Stromal cell of bone marrow (primary cell): ENCODE measurements around the gene SUN1.
A peak's percentile ranks its signal among the peaks of the same experiment; 100 is the strongest.
"Not testable (repeated sequence)": the region's sequence is repeated elsewhere in the genome, so short reads cannot be mapped to it uniquely, and the experiment has no call there.

Experiments used
- DNase-seq: peaks from one replicate; pipeline ENCODE4 v3.0.0-alpha.2; 2012; ENCODE audit warnings: low read depth

The SUN1 gene, protein sequence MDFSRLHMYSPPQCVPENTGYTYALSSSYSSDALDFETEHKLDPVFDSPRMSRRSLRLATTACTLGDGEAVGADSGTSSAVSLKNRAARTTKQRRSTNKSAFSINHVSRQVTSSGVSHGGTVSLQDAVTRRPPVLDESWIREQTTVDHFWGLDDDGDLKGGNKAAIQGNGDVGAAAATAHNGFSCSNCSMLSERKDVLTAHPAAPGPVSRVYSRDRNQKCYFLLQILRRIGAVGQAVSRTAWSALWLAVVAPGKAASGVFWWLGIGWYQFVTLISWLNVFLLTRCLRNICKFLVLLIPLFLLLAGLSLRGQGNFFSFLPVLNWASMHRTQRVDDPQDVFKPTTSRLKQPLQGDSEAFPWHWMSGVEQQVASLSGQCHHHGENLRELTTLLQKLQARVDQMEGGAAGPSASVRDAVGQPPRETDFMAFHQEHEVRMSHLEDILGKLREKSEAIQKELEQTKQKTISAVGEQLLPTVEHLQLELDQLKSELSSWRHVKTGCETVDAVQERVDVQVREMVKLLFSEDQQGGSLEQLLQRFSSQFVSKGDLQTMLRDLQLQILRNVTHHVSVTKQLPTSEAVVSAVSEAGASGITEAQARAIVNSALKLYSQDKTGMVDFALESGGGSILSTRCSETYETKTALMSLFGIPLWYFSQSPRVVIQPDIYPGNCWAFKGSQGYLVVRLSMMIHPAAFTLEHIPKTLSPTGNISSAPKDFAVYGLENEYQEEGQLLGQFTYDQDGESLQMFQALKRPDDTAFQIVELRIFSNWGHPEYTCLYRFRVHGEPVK

DNA sequence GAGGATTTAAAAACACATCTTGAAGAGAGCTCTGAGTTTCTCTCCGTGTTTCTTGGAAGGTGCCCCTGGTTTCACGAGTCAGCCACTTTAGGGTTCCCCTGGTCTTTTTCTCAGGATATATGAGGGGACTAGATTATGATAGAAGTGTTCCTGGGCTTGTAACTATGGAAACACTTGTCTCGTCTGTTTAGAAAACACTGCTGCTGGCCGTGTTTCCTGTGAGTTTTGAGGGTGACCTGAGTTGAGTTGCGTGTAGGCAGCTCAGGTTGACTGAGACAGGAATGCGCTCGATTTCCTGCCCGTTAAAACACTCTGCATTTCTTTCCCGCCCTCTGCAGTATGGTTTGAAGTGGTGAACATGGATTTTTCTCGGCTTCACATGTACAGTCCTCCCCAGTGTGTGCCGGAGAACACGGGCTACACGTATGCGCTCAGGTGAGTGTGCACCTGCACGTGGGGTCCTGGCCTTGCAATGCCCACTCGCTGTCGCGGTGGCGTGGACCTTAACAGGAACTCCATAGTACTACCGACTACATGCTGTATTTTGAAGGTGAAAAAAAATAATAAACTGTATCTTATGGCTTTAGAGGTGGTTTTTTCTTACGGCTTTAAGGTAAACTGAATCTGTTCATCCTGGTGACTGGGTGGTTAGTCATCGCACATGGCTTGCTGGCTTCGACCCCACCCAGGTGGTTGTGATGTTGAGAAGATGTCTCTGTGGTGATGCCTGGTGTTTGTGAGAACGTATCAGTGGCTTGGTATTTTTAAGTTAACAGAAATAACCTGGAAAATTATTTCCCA is at the start of gene SUN1:
TSS of gene SUN1 (plus strand) at position 310 of the 801 bp plus-strand sequence. CDS start at position 359, 49 bp downstream.
- DNase-seq, result no peak

DNA sequence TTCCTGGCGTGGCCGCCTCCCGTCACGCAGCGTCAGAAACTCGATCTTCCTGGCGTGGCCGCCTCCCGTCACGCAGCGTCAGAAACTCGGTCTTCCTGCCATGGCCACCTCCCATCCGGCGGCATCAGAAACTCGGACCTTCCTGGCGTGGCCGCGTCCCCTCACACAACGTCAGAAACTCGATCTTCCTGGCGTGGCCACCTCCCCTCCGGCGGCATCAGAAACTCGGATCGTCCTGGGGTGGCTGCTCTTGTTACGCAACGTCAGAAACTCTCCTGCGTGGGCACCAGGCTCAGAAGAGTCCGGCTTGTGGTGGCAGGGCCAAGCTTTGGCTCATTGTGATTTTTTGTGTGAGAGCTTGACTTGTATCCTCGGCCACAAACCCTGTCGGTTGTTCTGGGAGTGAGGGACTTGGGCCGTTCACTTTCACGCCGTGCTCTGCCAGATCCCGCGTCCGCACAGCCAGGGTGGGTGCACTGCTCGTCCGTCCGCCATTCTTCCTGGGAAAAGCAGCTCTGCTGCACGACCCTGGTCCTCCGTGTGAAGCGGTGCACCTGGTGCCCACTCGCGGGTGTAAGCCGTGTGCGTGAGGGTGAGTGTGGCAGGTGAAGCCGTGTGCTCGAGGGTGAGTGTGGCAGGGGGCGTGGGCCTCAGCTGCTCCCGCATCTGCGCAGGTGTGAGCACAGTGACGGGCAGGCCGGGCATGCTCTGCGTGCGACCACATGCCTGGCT is 49.4 kb upstream of the SUN1 start:
- no peak for DNase-seq

DNA sequence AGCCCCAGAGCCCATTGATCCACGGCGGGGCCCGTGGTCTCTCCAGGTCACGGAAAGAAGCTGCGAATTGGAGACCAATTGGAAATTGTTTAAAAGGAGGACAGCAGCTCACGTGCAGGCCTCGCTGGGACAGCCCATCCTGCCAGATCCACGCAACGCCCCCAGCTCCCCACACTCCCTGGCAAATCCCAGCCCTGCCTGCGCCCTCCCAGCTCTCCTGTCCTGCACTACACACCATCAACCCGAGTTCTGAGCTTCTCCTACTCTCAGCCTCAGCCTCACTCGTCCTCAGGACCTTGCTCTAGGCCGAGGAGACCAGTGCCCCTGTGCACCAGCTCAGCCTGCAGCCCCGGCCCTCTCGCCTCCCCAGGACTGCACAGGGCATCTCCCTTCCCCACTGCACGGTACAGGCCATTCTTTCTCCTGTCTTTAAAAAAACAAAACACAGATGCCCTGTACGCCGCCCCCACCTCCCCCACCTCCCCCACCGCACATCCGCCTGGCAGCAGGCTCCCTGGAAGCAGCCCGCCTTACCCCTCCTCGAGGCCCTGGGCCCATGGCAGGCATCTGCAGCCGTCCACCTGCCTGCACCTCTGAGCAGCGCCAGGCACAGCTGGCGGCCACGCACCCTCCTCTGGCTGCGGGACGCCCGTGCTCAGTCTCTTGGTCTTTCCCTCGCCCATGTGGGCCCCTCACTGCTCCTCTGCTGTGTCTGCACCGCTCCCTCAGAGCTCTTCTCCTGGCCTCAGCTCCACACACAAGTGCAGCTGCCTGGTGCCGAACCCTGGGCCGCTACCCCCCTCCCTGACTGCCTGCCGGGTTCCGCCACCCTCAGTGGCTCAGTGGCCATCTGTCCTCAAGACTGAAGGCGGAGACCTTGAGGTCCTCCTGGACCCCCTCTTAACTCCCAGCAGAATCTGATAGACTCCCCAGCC is 48.5 kb upstream of the SUN1 start:
- DNase-seq, result no peak

DNA sequence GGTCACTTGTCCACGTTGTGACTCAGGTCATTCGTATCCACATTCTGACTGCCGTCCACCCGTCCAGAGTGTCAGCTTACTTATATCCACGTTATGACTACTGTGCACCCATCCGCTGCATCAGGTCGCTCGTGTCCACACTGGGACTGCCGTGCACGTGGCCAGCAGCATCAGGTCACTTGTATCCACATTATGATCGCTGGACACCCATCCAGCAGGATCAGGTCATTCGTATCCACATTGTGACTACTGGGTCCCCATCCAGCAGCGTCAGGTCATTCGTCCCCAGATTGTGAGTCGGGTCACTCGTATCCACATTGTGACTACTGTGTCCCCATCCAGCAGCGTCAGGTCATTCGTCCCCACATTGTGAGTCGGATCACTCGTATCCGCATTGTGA is 47.3 kb upstream of the SUN1 start:
- no peak for DNase-seq

DNA sequence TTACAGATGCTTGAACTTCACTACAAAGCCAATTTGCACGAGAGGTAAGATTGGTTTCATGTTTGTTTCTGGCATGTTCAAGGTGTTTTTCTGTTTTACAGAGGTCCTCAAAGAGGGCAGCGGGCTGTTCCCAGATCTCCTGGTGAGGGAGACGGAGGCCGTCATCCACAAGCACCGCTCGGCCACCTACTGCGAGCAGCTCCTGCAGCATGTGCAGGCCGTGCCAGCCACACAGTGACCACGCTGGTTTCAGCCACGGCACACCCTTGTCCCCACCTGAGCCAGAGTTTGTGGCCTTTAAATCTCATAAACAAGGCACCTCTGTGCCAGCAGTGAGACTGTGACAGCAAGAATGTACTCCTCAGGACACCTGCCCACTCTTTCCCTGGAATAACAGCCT is 46.9 kb upstream of the SUN1 start:
- DNase-seq, result no peak

DNA sequence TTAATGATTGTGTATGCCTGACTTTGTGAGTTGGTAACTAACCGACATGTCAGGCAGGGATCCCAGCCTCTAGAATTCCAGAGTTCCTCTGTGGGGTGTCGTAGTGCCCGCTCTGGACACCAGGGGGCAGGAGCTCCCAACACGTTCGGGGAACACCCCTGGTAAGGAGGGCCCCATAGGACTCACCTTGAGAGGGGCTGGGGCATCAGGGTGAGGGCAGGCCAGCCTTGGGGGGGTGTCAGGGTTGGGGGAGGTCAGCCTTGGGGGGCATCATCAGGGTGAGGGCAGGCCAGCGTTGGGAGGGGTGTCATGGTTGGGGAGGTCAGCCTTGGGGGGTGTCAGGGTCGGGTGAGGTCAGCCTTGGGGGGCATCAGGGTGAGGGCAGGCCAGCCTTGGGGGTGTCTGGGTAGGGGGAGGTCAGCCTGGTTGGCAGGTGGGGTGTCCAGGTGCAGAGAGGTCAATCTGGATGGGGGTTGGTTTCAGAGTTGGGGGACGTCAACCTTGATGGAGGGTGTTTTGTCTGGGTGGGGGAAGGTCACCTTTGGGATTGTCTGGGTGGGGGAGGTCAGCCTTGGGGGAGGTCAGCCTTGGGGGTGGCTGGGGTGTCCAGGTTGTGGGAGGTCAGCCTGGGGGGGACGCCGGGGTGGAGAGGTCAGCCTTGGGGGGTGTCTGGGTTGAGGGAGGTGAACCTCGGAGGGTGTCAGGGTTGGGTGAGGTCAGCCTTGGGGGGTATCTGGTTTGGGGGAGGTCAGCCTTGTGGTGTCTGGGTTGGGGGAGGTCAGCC is 45.6 kb upstream of the SUN1 start:
- DNase-seq, result peak; percentile 33

DNA sequence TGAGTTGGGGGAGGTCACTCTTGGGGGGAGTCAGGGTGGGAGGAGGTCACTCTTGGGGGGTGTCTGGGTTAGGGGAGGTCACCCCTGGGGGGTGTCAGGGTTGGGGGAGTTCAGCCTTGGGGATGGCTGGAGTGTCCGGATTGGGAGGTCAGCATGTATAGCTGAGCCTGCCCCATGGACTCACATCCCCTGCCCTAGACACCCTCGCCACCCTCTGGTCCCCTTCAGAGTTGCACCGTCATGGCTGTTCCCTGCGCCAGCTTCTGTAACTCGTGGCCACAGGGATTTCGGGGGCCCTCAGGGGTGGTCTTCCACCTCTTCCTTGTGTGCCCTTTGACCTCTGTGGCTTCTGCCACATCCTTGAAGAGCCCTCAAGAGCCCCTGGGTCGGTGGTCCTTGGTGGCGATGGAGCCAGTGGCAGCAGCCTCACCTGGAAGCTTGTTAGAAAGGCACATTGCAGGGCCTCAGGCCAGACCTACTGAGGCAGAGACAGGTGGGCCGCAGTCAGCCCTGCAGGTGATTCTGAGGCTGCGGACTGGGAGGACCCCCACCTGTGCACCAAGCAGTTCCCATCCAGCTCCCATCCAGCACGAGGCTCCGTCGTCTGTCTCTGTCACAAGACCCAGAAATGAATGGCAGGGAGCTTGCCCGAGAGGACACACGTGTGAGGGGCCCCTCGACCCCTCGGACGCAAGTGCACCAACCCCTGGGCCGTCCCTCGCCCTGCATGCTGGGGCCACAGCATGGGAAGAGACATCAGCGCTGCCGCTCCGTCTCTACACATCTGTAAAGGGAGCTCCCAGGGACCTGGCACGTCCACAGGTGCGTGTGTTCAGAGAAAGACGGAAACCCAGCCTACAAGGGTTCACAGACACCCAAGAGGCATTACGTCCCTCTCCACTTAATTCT is 44.7 kb upstream of the SUN1 start:
- no peak for DNase-seq

DNA sequence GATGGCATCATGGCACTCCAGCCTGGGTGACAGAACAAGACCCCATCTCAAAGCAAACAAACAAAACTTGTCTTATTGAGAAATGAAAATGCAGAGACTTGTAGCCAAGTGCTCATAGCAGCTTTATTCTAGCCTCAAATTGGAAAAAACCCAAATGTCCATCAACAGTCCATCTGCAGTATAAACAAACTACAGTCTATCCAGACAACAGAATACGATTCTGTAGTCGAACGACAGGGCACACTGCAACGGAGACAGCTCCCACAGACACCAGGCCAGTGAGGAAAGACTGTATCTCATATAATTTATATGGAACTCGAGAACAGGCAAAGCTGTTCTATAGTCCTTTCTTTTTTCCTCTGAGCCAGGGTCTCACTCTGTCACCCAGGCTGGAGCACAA is 40.8 kb upstream of the SUN1 start:
- no peak for DNase-seq

DNA sequence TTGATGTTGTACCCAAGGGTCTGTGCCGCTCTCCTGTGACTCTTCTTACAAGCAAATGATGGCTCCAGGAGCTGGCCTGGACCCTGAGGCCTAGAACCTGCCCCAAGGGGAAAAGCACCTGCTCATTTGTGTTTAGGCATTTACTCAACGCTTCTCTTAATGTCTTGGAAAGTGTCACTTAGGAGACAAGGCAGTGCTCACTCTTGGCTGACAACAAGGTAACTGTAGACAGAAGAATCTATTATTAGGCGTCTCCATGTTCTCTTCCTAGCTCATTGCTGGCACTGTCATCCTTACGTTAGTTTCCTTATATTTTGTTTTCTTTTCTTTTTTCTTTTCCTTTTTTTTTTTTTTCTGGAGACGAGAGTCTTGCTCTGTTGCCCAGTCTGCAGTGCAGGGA is 38.1 kb upstream of the SUN1 start:
- no peak for DNase-seq

DNA sequence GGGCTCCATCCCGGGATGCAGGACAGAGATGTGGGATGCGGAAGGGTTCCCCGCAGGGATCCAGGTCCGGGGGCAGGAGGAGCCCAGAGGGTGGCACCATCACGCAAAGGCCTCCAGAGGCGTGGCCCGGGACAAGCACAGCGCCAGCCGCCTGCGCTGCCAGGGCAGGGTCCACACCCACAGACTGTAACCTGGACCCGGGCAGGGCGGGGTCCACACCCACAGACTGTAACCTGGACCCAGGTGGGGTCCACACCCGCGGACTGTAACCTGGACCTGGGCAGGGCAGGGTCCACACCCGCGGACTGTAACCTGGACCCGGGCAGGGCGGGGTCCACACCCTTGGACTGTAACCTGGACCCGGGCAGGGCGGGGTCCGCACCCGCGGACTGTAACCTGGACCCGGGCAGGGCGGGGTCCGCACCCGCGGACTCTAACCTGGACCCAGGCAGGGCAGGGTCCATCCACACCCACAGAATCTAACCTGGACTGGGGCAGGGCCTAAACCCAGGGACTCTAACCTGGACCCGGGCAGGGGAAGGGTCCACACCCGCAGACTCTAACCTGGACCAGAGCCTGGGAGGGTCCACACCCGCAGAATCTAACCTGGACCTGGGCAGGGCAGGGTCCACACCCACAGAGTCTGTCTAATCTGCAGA is 37.5 kb upstream of the SUN1 start:
- DNase-seq, result no peak

DNA sequence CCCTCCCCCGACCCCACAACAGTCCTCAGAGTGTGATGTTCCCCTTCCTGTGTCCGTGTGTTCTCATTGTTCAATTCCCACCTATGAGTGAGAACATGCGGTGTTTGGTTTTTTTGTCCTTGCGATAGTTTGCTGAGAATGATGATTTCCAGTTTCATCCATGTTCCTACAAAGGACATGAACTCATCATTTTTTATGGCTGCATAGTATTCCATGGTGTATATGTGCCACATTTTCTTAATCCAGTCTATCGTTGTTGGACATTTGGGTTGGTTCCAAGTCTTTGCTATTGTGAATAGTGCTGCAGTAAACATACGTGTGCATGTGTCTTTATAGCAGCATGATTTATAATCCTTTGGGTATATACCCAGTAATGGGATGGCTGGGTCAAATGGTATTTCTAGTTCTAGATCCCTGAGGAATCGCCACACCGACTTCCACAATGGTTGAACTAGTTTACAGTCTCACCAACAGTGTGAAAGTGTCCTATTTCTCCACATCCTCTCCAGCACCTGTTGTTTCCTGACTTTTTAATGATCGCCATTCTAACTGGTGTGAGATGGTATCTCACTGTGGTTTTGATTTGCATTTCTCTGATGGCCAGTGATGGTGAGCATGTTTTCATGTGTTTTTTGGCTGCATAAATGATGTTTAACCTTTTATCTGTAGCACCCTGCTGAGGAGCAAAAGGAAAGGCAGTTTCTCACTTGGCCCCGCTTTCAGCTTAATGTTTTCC is 35.7 kb upstream of the SUN1 start:
- DNase-seq, result not testable (repeated sequence)

DNA sequence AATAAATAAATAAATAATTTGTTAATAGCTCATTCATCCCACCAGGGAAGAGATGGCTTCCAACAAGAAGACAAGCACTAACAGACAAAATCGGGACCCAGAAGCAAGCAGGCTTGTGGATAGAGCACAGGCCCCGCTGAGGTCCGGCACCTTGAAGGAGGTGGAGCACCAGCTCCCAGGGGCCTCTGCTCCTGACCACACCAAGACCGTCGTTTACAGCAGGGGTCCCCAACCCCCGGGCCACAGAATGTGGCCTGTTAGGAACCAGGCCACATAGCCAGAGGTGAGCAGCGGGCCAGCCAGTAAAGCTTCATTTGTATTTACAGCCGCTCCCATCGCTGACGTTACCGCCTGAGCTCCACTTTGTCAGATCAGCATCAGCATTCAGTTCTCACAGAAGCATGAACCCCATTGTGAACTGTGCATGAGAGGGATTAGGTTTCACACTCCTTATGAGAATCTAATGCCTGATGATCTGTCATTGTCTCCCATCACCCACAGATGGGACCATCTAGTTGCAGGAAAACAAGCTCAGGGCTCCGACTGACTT is 33.3 kb upstream of the SUN1 start:
- no peak for DNase-seq

DNA sequence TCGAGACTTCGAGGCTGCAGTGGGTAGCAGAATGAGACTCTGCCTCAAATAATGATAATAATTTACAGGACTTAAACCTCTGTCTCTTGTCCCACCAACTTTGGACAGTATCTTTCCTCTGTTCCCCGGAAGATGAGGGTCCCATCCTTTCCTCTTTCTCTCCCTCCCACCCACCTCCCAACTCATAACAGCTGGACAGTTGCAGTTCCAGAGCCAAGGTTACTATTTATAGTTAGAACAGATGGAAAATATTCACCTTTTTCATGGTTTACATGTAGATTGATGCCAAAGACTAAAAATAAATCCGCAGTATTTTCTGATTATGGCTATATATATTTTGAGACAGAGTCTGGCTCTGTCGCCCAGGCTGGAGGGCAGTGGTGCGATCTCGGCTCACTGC is 31.6 kb upstream of the SUN1 start:
- no peak for DNase-seq

DNA sequence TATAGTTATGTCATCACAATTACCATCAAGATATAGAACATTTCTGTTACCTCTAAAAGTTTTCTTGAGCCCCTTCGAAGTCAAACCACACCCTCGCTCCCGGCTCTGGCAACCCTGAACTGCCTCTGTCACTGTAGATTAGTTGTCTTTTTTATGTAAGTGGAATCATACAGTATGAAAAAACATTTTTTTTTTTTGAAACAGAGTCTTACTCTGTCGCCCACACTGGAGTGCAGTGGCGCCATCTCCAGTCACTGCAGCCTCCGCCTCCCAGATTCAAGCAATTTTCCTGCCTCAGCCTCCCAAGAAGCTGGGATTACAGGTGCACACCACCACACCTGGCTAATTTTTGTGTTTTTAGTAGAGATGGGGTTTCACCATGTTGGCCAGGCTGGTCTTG is 30.9 kb upstream of the SUN1 start:
- DNase-seq, result not testable (repeated sequence)

DNA sequence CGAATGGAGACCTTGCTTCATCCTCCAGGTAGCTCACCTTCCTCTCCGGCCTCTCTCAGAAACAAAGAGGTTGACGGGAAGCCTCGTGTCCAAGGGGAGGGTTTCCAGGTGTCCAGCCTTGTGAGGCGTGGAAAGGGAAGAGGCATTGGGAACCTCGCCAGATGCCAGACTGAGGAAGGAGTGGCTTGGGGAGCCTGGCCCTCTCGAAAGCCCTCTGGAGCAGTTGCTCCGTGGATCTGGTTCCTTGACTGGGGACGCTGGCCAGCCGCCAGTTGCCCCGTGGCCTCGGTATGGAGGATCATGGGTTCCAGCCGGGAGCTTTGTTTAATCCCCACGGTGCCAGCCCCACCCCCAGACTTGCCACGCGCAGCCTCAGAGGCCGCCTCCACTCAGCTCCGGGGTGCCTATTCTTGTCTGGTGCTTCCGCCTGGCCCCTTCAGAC is 30.3 kb upstream of the SUN1 start:
- no peak for DNase-seq

DNA sequence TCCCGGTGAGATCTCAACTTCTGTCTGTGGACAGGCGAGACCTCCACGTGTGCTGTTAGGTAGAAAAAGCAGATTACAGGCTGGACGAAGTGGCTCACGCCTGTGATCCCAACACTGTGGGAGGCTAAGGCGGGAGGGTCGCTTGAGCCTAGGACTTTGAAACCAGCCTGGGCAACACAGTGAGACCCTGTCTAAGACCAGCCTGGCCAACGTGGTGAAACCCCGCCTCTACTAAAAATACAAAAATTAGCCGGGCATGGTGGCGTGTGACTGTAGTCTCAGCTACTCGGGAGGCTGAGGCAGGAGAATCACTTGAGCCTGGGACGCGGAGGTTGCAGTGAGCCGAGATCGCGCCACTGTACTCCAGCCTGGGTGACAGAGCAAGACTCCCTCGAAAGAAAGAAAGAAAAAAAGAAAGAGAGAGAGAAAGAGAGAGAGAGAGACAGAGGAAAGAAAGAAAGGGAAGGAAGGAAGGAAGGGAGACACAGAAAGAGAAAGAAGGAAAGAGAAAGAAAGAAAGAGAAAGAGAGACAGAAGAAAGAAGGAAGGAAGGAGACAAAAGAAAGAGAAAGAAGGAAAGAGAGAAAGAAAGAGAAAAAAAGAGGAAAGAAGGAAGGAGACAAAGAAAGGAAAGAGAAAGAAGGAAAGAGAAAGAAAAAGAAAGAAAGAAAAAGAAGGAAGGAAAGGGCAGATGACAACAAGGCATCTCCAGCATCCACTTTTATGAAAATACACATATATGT is 29.6 kb upstream of the SUN1 start:
- no peak for DNase-seq

DNA sequence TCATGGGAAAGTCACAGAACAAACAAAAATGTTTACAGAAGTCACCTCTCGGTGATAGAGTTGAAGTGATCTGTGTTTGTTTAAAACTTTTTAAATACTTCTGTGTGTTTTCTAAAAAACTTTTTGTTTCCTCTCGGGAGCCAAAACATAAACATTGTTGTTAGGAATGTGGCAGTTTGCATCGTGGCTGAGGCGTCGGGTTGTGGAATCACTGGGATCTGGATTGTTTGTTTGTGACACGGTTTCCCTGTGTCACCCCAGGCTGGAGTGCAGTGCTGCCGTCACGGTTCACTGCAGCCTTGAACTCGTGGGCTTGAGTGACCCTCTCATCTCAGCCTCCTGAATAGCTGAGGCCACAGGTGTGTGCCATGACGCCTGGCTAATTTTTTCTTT is 29.0 kb upstream of the SUN1 start:
- no peak for DNase-seq
